Neural cell (in vitro differentiated cells): ENCODE data around the gene SLC1A2. TPM values are rescaled to one million over a fixed set of nuclear protein-coding genes. Genes with fewer than 3 reads are reported as not detected.

Experiments used
- H2AFZ ChIP-seq: fragments of 200-600, 300-800 bp; sonication (generic), shearing (Covaris generic); 2 replicates; pipeline ENCODE4 v1.6.0; 2014; ENCODE audit warnings: low read depth, mild to moderate bottlenecking, antibody characterized with exemption, low read length, moderate library complexity
- H3F3A ChIP-seq: fragments of 200-600 bp; shearing (Covaris generic); 2 replicates; pipeline ENCODE4 v1.6.1; 2016; ENCODE audit warnings: mild to moderate bottlenecking, moderate library complexity, mixed read lengths, antibody characterized with exemption, low read length; ENCODE audit not compliant: insufficient read depth, poor library complexity, severe bottlenecking
- H3K27ac ChIP-seq: fragments of 200-600, 300-800 bp; sonication (generic), shearing (Covaris generic); 2 replicates; pipeline ENCODE4 v1.5.1; 2014; ENCODE audit warnings: mild to moderate bottlenecking, low read length, moderate library complexity
- H3K27me3 ChIP-seq: fragments of 300-800, 200-600 bp; sonication (generic), shearing (Covaris generic); 2 replicates; pipeline ENCODE4 v1.6.0; 2014; ENCODE audit warnings: mild to moderate bottlenecking, low read depth, low read length, moderate library complexity; ENCODE audit not compliant: insufficient read depth
- H3K36me3 ChIP-seq: fragments of 300-800, 200-600 bp; sonication (generic), shearing (Covaris generic); 2 replicates; pipeline ENCODE4 v1.5.1; 2014; ENCODE audit warnings: mild to moderate bottlenecking, antibody characterized with exemption, low read length, moderate library complexity; ENCODE audit not compliant: insufficient read depth
- H3K4me2 ChIP-seq: fragments of 300-800, 200-600 bp; sonication (generic), shearing (Covaris generic); 2 replicates; pipeline ENCODE4 v1.6.0; 2014; ENCODE audit warnings: mild to moderate bottlenecking, low read length
- H3K4me3 ChIP-seq: fragments of 300-800, 200-600 bp; sonication (generic), shearing (Covaris generic); 2 replicates; pipeline ENCODE4 v1.5.1; 2014; ENCODE audit warnings: mild to moderate bottlenecking, low read length, moderate library complexity
- H3K79me2 ChIP-seq: fragments of 200-600 bp; shearing (Covaris generic); replicated peaks from 2 replicates; pipeline ENCODE4 v1.6.0; 2014; ENCODE audit warnings: mild to moderate bottlenecking, low read length, moderate library complexity; ENCODE audit not compliant: insufficient read depth
- H3K9ac ChIP-seq: fragments of 300-800, 200-600 bp; sonication (generic), shearing (Covaris generic); 2 replicates; pipeline ENCODE4 v1.6.1; 2016; ENCODE audit warnings: mild to moderate bottlenecking, low read length, mixed read lengths
- H3K9me2 ChIP-seq: fragments of 200-600 bp; shearing (Covaris generic); 2 replicates; pipeline ENCODE4 v1.6.1; 2016; ENCODE audit warnings: mild to moderate bottlenecking, low read length, mixed read lengths; ENCODE audit not compliant: insufficient read depth
- H3K9me3 ChIP-seq: fragments of 200-600, 300-800 bp; sonication (generic), shearing (Covaris generic); 2 replicates; pipeline ENCODE4 v1.6.1; 2016; ENCODE audit warnings: mild to moderate bottlenecking, mixed run types, low read length, moderate library complexity, mixed read lengths
- H4K20me1 ChIP-seq: fragments of 200-600 bp; shearing (Covaris generic); 2 replicates; pipeline ENCODE4 v1.6.1; 2016; ENCODE audit warnings: mild to moderate bottlenecking, mixed run types; ENCODE audit not compliant: insufficient read depth
- EP300 ChIP-seq: fragments of 450-650 bp; conservative IDR thresholded peaks from 2 replicates; pipeline ENCODE4 v1.6.1; 2014; ENCODE audit warnings: antibody characterized with exemption, mild to moderate bottlenecking, moderate library complexity; ENCODE audit not compliant: poor library complexity, severe bottlenecking
- EZH2 ChIP-seq: fragments of 200-600, 300-800 bp; shearing (Covaris generic), sonication (generic); IDR thresholded peaks from 2 replicates; pipeline ENCODE4 v1.6.1; 2014; ENCODE audit warnings: antibody characterized with exemption, low read length, borderline replicate concordance, mild to moderate bottlenecking; ENCODE audit not compliant: insufficient read depth, poor library complexity, severe bottlenecking
- MXI1 ChIP-seq: fragments of 450-650 bp; conservative IDR thresholded peaks from 2 replicates; pipeline ENCODE4 v1.6.1; 2014; ENCODE audit warnings: antibody characterized with exemption, mild to moderate bottlenecking; ENCODE audit not compliant: poor library complexity, severe bottlenecking
- POLR2AphosphoS5 ChIP-seq: IDR thresholded peaks from 2 replicates; pipeline ENCODE4 v1.6.1; 2012
- RAD21 ChIP-seq: fragments of 450-650 bp; conservative IDR thresholded peaks from 2 replicates; pipeline ENCODE4 v1.6.1; 2014; ENCODE audit warnings: antibody characterized with exemption, mild to moderate bottlenecking, moderate library complexity
- SMC3 ChIP-seq: fragments of 450-650 bp; conservative IDR thresholded peaks from 2 replicates; pipeline ENCODE4 v1.6.1; 2014; ENCODE audit warnings: antibody characterized with exemption, mild to moderate bottlenecking, moderate library complexity; ENCODE audit not compliant: poor library complexity
- TAF1 ChIP-seq: IDR thresholded peaks from 2 replicates; pipeline ENCODE4 v1.6.1; 2012; ENCODE audit warnings: low read depth
- polyA plus RNA-seq: library from polyadenylated mRNA; depleted of rRNA; stranded (reverse); fragments of >200 nt; gene quantifications from 2 replicates; pipeline ENCODE4 v1.2.3, GENCODE V29; 2014
- TF ChIP-seq, protein P1 (sequence below): IDR thresholded peaks from 2 replicates; pipeline ENCODE4 v1.6.1; 2012; ENCODE audit warnings: borderline replicate concordance
- TF ChIP-seq, protein P2 (sequence below): fragments of 450-650 bp; IDR thresholded peaks from 2 replicates; pipeline ENCODE4 v1.5.1; 2014; ENCODE audit warnings: antibody characterized with exemption, mild to moderate bottlenecking, moderate library complexity; ENCODE audit not compliant: poor library complexity, severe bottlenecking

SLC1A2 gene
- polyA plus RNA-seq, 1 donor from 2014 or later, result 134 TPM

DNA sequence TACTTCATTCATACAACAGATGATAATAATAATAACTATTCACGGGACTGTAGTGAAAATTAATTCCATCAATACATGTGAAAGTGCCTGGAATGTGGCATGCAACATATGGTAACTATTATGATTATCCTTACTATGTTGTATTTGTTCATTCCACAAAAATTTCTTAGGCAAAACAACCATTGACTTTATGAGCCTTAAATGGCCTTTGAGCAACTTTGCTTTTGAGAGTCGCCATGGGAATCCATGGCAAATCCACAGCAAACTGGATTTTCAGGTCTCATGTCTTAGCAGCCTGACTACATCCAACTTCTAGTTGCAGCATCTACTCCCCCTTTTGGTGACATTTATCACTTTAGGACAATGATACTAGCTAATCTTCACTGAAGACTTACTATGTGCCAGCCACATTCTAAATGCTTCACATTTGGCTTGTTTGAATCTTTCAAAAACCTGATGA, 56.8 kb downstream of the SLC1A2 start:
- Histone ChIP-seq H3K36me3 (no peaks in the 10 kb centered on the region), H2AFZ (no peak overlapping the region), H3K4me2 (no peak overlapping the region), H3K27me3 (no peaks in the 10 kb centered on the region), H3K9me2 (no peaks in the 10 kb centered on the region), H3K4me3 (no peak overlapping the region), H3K27ac (no peak overlapping the region), H3K9me3 (no peaks in the 10 kb centered on the region), H3K79me2 (no peaks in the 10 kb centered on the region), H4K20me1 (no peaks in the 10 kb centered on the region), H3F3A (no peaks in the 10 kb centered on the region), H3K9ac (no peak overlapping the region)
- TF ChIP-seq POLR2AphosphoS5 (no peak), RAD21 (no peak), EZH2 (no peak), TAF1 (no peak)
- TF ChIP-seq, protein P1, sequence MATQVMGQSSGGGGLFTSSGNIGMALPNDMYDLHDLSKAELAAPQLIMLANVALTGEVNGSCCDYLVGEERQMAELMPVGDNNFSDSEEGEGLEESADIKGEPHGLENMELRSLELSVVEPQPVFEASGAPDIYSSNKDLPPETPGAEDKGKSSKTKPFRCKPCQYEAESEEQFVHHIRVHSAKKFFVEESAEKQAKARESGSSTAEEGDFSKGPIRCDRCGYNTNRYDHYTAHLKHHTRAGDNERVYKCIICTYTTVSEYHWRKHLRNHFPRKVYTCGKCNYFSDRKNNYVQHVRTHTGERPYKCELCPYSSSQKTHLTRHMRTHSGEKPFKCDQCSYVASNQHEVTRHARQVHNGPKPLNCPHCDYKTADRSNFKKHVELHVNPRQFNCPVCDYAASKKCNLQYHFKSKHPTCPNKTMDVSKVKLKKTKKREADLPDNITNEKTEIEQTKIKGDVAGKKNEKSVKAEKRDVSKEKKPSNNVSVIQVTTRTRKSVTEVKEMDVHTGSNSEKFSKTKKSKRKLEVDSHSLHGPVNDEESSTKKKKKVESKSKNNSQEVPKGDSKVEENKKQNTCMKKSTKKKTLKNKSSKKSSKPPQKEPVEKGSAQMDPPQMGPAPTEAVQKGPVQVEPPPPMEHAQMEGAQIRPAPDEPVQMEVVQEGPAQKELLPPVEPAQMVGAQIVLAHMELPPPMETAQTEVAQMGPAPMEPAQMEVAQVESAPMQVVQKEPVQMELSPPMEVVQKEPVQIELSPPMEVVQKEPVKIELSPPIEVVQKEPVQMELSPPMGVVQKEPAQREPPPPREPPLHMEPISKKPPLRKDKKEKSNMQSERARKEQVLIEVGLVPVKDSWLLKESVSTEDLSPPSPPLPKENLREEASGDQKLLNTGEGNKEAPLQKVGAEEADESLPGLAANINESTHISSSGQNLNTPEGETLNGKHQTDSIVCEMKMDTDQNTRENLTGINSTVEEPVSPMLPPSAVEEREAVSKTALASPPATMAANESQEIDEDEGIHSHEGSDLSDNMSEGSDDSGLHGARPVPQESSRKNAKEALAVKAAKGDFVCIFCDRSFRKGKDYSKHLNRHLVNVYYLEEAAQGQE, result no peak
- TF ChIP-seq, protein P2, sequence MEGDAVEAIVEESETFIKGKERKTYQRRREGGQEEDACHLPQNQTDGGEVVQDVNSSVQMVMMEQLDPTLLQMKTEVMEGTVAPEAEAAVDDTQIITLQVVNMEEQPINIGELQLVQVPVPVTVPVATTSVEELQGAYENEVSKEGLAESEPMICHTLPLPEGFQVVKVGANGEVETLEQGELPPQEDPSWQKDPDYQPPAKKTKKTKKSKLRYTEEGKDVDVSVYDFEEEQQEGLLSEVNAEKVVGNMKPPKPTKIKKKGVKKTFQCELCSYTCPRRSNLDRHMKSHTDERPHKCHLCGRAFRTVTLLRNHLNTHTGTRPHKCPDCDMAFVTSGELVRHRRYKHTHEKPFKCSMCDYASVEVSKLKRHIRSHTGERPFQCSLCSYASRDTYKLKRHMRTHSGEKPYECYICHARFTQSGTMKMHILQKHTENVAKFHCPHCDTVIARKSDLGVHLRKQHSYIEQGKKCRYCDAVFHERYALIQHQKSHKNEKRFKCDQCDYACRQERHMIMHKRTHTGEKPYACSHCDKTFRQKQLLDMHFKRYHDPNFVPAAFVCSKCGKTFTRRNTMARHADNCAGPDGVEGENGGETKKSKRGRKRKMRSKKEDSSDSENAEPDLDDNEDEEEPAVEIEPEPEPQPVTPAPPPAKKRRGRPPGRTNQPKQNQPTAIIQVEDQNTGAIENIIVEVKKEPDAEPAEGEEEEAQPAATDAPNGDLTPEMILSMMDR, result no peak

GRCh38 chr11:35360055-35360530, 59.3 kb downstream of the SLC1A2 start:
- no peak overlapping the region for H3K9ac ChIP-seq
- H3K4me3 ChIP-seq, result no peak overlapping the region
- H3K27ac ChIP-seq, result no peak overlapping the region
- no peaks in the 10 kb centered on the region for H3K9me3 ChIP-seq
- H2AFZ ChIP-seq, result no peak overlapping the region
- H3K36me3 ChIP-seq, result no peaks in the 10 kb centered on the region
- no peaks in the 10 kb centered on the region for H4K20me1 ChIP-seq
- H3K4me2 ChIP-seq, result no peak overlapping the region
- H3K9me2 ChIP-seq, result no peaks in the 10 kb centered on the region
- no peaks in the 10 kb centered on the region for H3K27me3 ChIP-seq
- H3K79me2 ChIP-seq, result no peaks in the 10 kb centered on the region
- TF ChIP-seq MXI1 (no peak), SMC3 (no peak), RAD21 (no peak), EP300 (no peak), POLR2AphosphoS5 (no peak), TAF1 (no peak), EZH2 (no peak)
- TF ChIP-seq, protein P2, result no peak
- TF ChIP-seq, protein P1, result no peak
- H3F3A ChIP-seq, result no peaks in the 10 kb centered on the region
